ENCODE data around the gene UBAP2.
"Not testable (repeated sequence)": the region's sequence is repeated elsewhere in the genome, so short reads cannot be mapped to it uniquely, and the experiment has no call there.

UBAP2 gene

GRCh38 chr9:34047864-34048726 is 592 bp downstream of the UBAP2 start:
- DNase-seq: no peak

DNA sequence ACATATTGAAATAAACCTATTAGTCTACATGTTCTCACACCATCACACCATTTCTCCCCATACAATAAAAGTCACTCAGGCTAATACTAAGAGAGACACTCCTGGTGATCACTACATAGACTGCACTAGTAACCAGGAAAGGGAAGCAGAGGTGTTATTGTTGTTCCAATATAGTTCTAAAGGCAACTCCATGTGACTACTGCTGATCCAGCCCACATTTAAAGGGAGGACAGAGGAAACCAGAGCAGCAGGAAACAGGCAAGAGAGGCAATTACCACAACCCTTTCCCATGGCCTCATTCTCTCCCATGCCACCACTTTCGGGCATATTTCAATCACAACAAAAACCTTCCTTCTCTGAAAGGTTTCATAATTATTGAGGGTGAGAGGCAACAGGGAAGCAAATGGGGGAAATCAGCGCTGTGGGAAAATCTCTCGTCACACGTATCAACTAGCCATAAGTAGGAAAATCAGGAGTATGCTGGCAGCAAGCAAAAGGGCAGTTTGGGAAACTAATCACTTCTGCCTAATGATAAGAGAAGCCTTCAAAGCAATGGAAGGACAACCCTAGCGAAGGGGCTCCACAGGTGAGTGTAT is 1.8 kb downstream of the UBAP2 start:
- DNase-seq: no peak

- no peak for DNase-seq
These were observed 2.8 kb downstream of the UBAP2 start for GRCh38 chr9:34045903-34046302.

- not testable (repeated sequence) for DNase-seq
These were observed 6.6 kb downstream of the UBAP2 start for GRCh38 chr9:34042074-34042473.

DNA sequence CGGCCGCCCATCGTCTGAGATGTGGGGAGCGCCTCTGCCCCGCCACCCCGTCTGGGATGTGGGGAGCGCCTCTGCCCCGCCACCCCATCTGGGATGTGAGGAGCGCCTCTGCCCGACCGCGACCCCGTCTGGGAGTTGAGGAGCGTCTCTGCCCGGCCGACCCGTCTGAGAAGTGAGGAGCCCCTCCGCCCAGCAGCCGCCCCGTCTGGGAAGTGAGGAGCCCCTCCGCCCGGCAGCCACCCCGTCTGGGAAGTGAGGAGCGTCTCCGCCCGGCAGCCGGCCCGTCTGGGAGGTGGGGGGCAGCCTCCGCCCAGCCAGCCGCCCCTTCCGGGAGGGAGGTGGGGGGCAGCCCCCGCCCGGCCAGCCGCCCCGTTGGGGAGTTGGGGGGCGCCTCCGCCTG is 9.8 kb downstream of the UBAP2 start:
- not testable (repeated sequence) for DNase-seq

DNA sequence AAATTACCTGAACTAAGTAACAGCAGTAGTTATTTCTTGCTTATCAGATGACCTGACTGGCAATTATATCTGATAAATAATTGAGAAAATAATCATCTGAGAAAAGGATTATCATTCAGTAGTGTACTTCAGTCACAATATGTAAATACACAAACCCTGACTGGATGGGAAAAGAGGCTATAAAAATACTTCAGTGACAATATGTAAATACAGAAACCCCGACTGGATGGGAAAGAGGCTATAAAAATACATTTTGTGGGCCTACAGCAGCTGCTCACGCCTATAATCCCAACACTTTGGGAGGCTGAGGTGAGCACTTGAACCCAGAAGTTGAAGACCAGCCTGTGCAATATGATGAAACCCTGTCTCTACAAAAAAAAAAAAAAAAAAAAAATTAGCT is 11.1 kb downstream of the UBAP2 start:
- DNase-seq: no peak

- no peak for DNase-seq
These were observed 12.1 kb downstream of the UBAP2 start for GRCh38 chr9:34036625-34037024.

GRCh38 chr9:34035656-34036055 is 13.0 kb downstream of the UBAP2 start:
- no peak for DNase-seq

DNA sequence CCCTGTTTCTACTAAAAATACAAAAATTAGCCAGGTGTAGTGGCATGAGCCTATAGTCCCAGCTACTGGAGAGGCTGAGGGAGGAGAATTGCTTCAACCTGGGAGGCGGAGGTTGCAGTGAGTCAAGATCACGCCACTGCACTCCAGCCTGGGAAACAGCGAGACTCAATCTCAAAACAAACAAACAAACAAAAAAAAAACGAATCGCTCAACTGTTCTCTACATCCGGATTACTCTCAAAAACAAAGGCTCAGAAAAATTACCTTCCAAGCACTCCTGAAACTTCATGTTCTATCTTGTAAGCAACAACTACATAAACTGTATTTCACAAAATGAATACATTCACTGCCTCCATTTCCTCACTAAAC is 14.0 kb downstream of the UBAP2 start:
- no peak for DNase-seq

DNA sequence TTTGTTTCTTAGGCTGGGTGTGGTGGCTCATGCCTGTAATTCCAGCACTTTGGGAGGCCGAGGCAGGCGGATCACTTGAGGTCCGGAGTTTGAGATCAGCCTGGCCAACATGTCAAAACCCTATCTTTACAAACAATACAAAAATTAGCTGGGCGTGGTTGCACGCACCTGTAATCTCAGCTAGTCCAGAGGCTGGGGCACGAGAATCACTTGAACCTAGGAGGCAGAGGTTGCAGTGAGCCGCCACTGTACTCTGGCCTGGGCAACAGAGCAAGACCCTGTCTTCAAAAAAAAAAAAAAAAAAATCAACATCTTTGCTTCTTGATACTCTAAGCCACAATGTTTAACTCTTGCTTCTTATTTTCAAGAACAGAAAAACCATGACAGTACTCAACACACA is 16.1 kb downstream of the UBAP2 start:
- no peak for DNase-seq

GRCh38 chr9:34027845-34028574 is 20.7 kb downstream of the UBAP2 start:
- DNase-seq: no peak

DNA sequence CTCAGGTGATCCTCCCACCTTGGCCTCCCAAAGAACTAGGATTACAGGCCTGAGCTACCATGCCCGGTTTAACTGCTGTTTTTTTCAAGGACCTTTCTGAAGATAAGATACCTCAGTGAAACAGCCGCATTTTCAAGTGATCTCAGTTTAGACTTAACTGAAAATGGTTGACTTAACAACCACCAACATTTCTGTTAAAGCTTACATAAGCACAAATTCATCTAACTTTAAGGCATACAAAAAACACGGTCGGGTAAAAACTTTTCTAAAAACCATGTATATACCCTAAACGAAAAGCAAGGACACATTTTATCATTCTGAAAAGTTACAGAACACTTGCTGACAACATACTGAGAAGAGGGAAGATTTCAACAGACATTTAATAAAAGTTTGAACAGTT is 22.9 kb downstream of the UBAP2 start:
- DNase-seq: no peak

- no peak for DNase-seq
These were observed 23.6 kb downstream of the UBAP2 start for GRCh38 chr9:34025062-34025461.

GRCh38 chr9:34024476-34024875 is 24.2 kb downstream of the UBAP2 start:
- DNase-seq: not testable (repeated sequence)

- DNase-seq: no peak
These were observed 32.5 kb downstream of the UBAP2 start for GRCh38 chr9:34016149-34016548.

DNA sequence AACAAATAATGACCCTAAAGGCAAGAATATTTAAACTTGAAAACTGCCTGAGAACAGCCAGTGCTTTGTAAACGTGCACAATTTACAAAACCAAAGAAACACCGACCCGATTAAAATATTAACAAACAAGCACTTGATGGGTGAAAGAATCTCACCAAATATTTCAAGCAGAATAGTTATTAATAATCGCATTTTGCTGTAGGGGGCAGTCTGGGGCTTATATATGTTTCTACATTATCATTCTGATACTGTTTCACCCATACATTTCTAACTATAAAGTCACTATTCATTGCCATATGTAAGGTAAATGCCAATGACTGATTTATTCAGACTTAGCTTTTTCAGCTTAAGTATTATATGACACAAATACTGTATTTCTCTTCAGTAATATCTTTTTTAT is 37.7 kb downstream of the UBAP2 start:
- no peak for DNase-seq

DNA sequence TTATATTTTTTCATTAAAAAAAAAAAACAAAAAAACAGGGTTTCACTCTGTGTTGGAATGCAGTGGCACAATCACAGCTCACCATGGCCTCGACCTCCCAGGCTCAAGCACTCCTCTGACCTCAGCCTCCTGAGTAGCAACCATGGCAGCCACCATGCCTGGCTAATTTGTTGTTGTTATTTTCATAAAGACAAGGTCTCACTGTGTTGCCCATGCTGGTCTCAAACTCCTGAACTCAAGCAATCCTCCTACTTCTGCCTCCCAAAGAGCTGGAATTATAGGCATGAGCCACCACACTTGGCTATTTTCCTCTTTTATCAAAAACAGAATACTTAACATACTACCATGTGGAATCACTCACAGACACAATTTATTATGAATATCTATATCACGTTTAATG is 46.7 kb downstream of the UBAP2 start:
- no peak for DNase-seq

DNA sequence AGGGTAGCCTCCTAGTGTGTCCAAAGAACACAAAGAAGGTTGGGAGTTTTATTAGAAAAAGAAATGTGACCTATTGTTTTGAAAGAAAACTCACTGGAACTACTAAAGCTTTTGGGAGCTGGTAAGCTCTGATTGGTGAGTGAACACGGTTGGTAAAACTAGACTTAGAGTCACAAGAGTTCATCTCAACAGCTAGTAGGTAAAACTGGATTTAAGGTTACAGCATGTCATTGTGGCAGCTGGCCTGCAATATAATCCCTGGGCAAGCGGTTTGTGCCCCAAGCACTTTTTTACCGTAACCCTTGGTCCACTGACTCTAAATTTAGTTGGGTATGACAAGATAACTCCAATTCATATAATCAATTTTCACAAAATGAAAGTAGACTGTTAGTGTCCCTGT is 47.4 kb downstream of the UBAP2 start:
- DNase-seq: no peak

- DNase-seq: no peak
These were observed 53.2 kb downstream of the UBAP2 start for GRCh38 chr9:33995449-33995848.

- no peak for DNase-seq
These were observed 55.6 kb downstream of the UBAP2 start for GRCh38 chr9:33993104-33993503.

DNA sequence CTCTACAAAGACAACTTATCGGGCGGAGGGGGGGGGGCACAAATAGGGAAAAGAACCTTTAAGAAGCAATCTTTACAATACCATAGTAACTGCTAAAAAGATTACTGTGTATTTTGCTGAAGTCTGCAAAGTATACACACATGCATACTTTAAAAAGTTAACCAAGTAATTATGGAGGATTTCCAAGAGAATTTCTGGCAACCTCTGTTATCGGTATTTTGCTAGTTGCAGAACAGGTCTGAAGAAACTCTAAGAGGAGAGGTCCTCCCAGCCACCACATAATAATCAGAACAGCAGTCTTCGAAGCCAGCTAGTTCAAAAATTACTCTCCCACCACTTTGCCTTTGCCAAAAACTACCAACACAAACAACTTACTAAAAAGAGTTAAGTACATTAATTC is 56.1 kb downstream of the UBAP2 start:
- no peak for DNase-seq

DNA sequence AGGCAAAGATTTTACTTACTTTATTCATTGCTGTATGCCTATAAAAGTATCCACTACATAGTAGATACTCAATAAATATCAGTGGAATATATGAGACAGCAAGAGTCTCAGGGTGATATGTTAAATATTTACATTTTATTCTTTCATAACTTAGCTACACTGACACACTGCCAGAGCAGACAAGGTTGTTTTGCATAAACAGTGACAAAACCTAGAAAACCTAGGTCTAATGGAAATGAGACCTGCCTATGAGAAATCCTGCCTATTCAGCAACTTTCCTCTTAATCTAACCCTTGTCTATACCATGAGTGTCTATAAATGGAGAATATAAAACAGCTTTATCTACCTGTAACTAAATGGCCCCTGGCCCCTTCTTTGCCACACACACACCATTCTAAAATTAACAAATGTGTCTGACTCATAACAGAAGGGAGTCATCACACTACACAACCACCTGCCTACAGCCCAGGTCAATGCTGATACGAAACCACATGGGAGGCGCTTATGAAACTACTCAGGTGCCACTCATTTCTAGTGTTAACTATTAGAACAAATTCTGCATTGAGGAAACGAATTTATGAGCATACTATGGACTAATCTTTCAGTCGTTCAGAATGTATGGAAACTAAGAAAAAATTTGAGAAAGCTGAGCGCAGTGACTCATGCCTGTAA is 60.3 kb downstream of the UBAP2 start:
- DNase-seq: no peak

GRCh38 chr9:33976414-33976813 is 72.3 kb downstream of the UBAP2 start:
- no peak for DNase-seq
